Measurements from ENCODE around the gene FRMPD2. TPM values are rescaled to one million over a fixed set of nuclear protein-coding genes. Genes with fewer than 3 reads are reported as not detected.

Gene FRMPD2
- polyA plus RNA-seq (ENCODE audit: insufficient read length in 10 of 10), result under 1 TPM in 8 of 10 donors, not detected in 2; 0.08 to 0.39 (median 0.18) TPM
- long read RNA-seq, donor 1, result 0 reads
- long read RNA-seq, donor 2, result 0 reads
- long read RNA-seq, donor 3, result 0 reads
- long read RNA-seq, donor 4, result 0 reads
- long read RNA-seq, donor 5, result 0 reads
- long read RNA-seq, donor 6, result 0 reads
- long read RNA-seq, donor 7, result 0 reads
- long read RNA-seq, donor 8, result 0 reads
- long read RNA-seq, donor 9, result 0 reads

- no peak for DNase-seq
Measured at GRCh38 chr10:48274636-48275035, at the start of gene FRMPD2. Gene FRMPD2 (minus strand): TSS chr10:48274696. CDS start chr10:48274567, 129 bp downstream.

GRCh38 chr10:48322017-48322416, 47.5 kb upstream of the FRMPD2 start:
- DNase-seq, result no peak

GRCh38 chr10:48317321-48317990, 43.0 kb upstream of the FRMPD2 start:
- no peak for DNase-seq

- DNase-seq, result no peak
Measured at GRCh38 chr10:48316236-48316635, 41.7 kb upstream of the FRMPD2 start.

- no peak for DNase-seq
Measured at GRCh38 chr10:48314107-48314506, 39.6 kb upstream of the FRMPD2 start.

GRCh38 chr10:48309711-48310226, 35.3 kb upstream of the FRMPD2 start:
- peak in 1 of 3 donors; percentile 28 for DNase-seq

- no peak for DNase-seq
Measured at GRCh38 chr10:48307711-48308018, 33.2 kb upstream of the FRMPD2 start.

- DNase-seq, result peak; percentile 32 to 84 (median 54)
Measured at GRCh38 chr10:48306870-48307710, 32.6 kb upstream of the FRMPD2 start.

GRCh38 chr10:48306265-48306869, 31.9 kb upstream of the FRMPD2 start, which contains the start of gene MAPK8:
Gene MAPK8 (plus strand): TSS chr10:48306677. CDS start chr10:48401661, 94,984 bp downstream.
- DNase-seq, result peak; percentile 84 to 95 (median 91)

GRCh38 chr10:48305905-48306264, 31.4 kb upstream of the FRMPD2 start:
- no peak for DNase-seq

GRCh38 chr10:48302515-48303476, 28.3 kb upstream of the FRMPD2 start:
- DNase-seq, result no peak

GRCh38 chr10:48300556-48300955, 26.1 kb upstream of the FRMPD2 start:
- no peak for DNase-seq

- no peak for DNase-seq
Measured at GRCh38 chr10:48299692-48300091, 25.2 kb upstream of the FRMPD2 start.

GRCh38 chr10:48299066-48299465, 24.6 kb upstream of the FRMPD2 start:
- no peak for DNase-seq

GRCh38 chr10:48296576-48297098, 22.1 kb upstream of the FRMPD2 start:
- no peak for DNase-seq

- DNase-seq, result no peak
Measured at GRCh38 chr10:48294431-48294830, 19.9 kb upstream of the FRMPD2 start.

GRCh38 chr10:48292616-48293015, 18.1 kb upstream of the FRMPD2 start:
- DNase-seq, result no peak

- DNase-seq, result no peak
Measured at GRCh38 chr10:48291190-48291589, 16.7 kb upstream of the FRMPD2 start.

- no peak for DNase-seq
Measured at GRCh38 chr10:48290286-48290685, 15.8 kb upstream of the FRMPD2 start.

GRCh38 chr10:48289501-48290238, 15.2 kb upstream of the FRMPD2 start:
- peak in 2 of 3 donors; percentile 47 to 66 for DNase-seq
